H9 (cell line): ENCODE data around the gene ACOT11. TPM values are rescaled to one million over a fixed set of nuclear protein-coding genes. Genes with fewer than 3 reads are reported as not detected.

Experiments used
- DNase-seq: peaks from one replicate; pipeline ENCODE4 v3.0.0-alpha.2; 2017
- H2AFZ ChIP-seq: one replicate; pipeline ENCODE4 v1.6.1; 2013; ENCODE audit warnings: mild to moderate bottlenecking, low read length, control low read depth, moderate library complexity
- H2AK5ac ChIP-seq: 2 replicates; pipeline ENCODE4 v1.6.1; 2013; ENCODE audit warnings: low read length, control low read depth, mixed read lengths; ENCODE audit not compliant: insufficient read length
- H2BK120ac ChIP-seq: one replicate; pipeline ENCODE4 v1.6.1; 2013; ENCODE audit warnings: low read depth, mild to moderate bottlenecking, low read length, control low read depth, inconsistent platforms; ENCODE audit not compliant: poor library complexity, severe bottlenecking
- H2BK12ac ChIP-seq: 2 replicates; pipeline ENCODE4 v1.6.1; 2013; ENCODE audit warnings: low read length, control low read depth, mixed read lengths, low read depth; ENCODE audit not compliant: insufficient read length
- H2BK15ac ChIP-seq: 2 replicates; pipeline ENCODE4 v1.6.1; 2013; ENCODE audit warnings: low read depth, low read length, control low read depth
- H2BK20ac ChIP-seq: one replicate; pipeline ENCODE4 v1.6.1; 2013; ENCODE audit warnings: low read depth, mild to moderate bottlenecking, low read length, control low read depth, inconsistent platforms; ENCODE audit not compliant: poor library complexity, severe bottlenecking
- H2BK5ac ChIP-seq: 2 replicates; pipeline ENCODE4 v1.6.1; 2013; ENCODE audit warnings: low read length, control low read depth, mixed read lengths; ENCODE audit not compliant: insufficient read length
- H3K14ac ChIP-seq: 2 replicates; pipeline ENCODE4 v1.6.1; 2013; ENCODE audit warnings: low read length, control low read depth; ENCODE audit not compliant: insufficient read depth
- H3K18ac ChIP-seq: 2 replicates; pipeline ENCODE4 v1.6.1; 2013; ENCODE audit warnings: low read depth, mild to moderate bottlenecking, mixed read lengths, low read length, control low read depth; ENCODE audit not compliant: insufficient read length
- H3K23ac ChIP-seq: 2 replicates; pipeline ENCODE4 v1.6.1; 2013; ENCODE audit warnings: low read length, control low read depth, mixed read lengths, low read depth; ENCODE audit not compliant: insufficient read length
- H3K23me2 ChIP-seq: 2 replicates; pipeline ENCODE4 v1.6.1; 2013; ENCODE audit warnings: low read depth, mild to moderate bottlenecking, mixed read lengths, low read length, control low read depth; ENCODE audit not compliant: insufficient read length, poor library complexity, severe bottlenecking
- H3K27ac ChIP-seq: 2 replicates; pipeline ENCODE4 v1.5.1; 2013; ENCODE audit warnings: low read length, control low read depth, mixed read lengths, low read depth; ENCODE audit not compliant: insufficient read length
- H3K27me3 ChIP-seq: 2 replicates; pipeline ENCODE4 v1.6.1; 2013; ENCODE audit warnings: low read length, control low read depth, inconsistent platforms; ENCODE audit not compliant: insufficient read depth
- H3K4ac ChIP-seq: 2 replicates; pipeline ENCODE4 v1.6.1; 2013; ENCODE audit warnings: low read depth, mild to moderate bottlenecking, control low read depth, inconsistent platforms, low read length, moderate library complexity
- H3K4me1 ChIP-seq: 2 replicates; pipeline ENCODE4 v1.6.1; 2013; ENCODE audit warnings: low read length, control low read depth, inconsistent platforms; ENCODE audit not compliant: insufficient read depth
- H3K4me2 ChIP-seq: 2 replicates; pipeline ENCODE4 v1.6.1; 2013; ENCODE audit warnings: low read length, control low read depth, mixed read lengths; ENCODE audit not compliant: insufficient read length, insufficient read depth
- H3K56ac ChIP-seq: 2 replicates; pipeline ENCODE4 v1.6.1; 2013; ENCODE audit warnings: low read depth, mild to moderate bottlenecking, mixed read lengths, low read length, control low read depth; ENCODE audit not compliant: insufficient read length
- H3K79me1 ChIP-seq: 2 replicates; pipeline ENCODE4 v1.6.1; 2013; ENCODE audit warnings: low read depth, mild to moderate bottlenecking, moderate library complexity, low read length, control low read depth, inconsistent platforms; ENCODE audit not compliant: insufficient read depth, poor library complexity, severe bottlenecking
- H3K79me2 ChIP-seq: 2 replicates; pipeline ENCODE4 v1.6.1; 2013; ENCODE audit warnings: low read length, control low read depth, inconsistent platforms; ENCODE audit not compliant: insufficient read depth
- H3K9ac ChIP-seq: 2 replicates; pipeline ENCODE4 v1.6.1; 2013; ENCODE audit warnings: low read length, control low read depth, mixed read lengths; ENCODE audit not compliant: insufficient read length; ENCODE audit errors: extremely low read depth
- H3K9me3 ChIP-seq: one replicate; pipeline ENCODE4 v1.6.1; 2013; ENCODE audit warnings: low read depth, low read length, inconsistent platforms; ENCODE audit not compliant: control insufficient read depth
- H3T11ph ChIP-seq: one replicate; pipeline ENCODE4 v1.6.1; 2013; ENCODE audit warnings: mild to moderate bottlenecking, low read length, control low read depth, inconsistent platforms
- H4K20me1 ChIP-seq: one replicate; pipeline ENCODE4 v1.6.1; 2013; ENCODE audit not compliant: control insufficient read depth, insufficient read length, insufficient read depth
- H4K5ac ChIP-seq: 2 replicates; pipeline ENCODE4 v1.6.1; 2013; ENCODE audit warnings: low read depth, mild to moderate bottlenecking, mixed read lengths, low read length, control low read depth; ENCODE audit not compliant: insufficient read length
- H4K8ac ChIP-seq: replicated peaks from 2 replicates; pipeline ENCODE4 v1.6.1; 2013; ENCODE audit warnings: low read length, control low read depth, mixed read lengths, low read depth; ENCODE audit not compliant: insufficient read length
- H4K91ac ChIP-seq: 2 replicates; pipeline ENCODE4 v1.6.1; 2013; ENCODE audit warnings: low read depth, mild to moderate bottlenecking, moderate library complexity, mixed read lengths, low read length, control low read depth; ENCODE audit not compliant: insufficient read length
- H3K27ac Mint-ChIP-seq, 3 experiments: 2 replicates in 2 of 3; 3 replicates in 1 of 3; pipeline ENCODE4 v1.8.0; 2020 to 2021; ENCODE audit warnings: mixed read lengths in 3 of 3, mild to moderate bottlenecking in 1 of 3, moderate library complexity in 1 of 3
- H3K27me3 Mint-ChIP-seq: 2 replicates; pipeline ENCODE4 v1.8.0; 2021; ENCODE audit warnings: low read depth, mild to moderate bottlenecking, moderate library complexity, mixed read lengths
- H3K36me3 Mint-ChIP-seq, 3 experiments: 2 replicates in 2 of 3; 3 replicates in 1 of 3; pipeline ENCODE4 v1.8.0; 2020 to 2021; ENCODE audit warnings: low read depth in 3 of 3, mixed read lengths in 3 of 3; ENCODE audit not compliant: insufficient read depth in 1 of 3
- H3K4me1 Mint-ChIP-seq, 2 experiments: 2 replicates each; pipeline ENCODE4 v1.8.0; 2020; ENCODE audit warnings: mixed read lengths in 2 of 2
- H3K4me3 Mint-ChIP-seq, 2 experiments: 2 replicates in 1 of 2; 3 replicates in 1 of 2; pipeline ENCODE4 v1.8.0; 2020 to 2021; ENCODE audit warnings: mild to moderate bottlenecking in 2 of 2, mixed read lengths in 2 of 2, moderate library complexity in 1 of 2
- H3K9me3 Mint-ChIP-seq, 2 experiments: 2 replicates in 1 of 2; 3 replicates in 1 of 2; pipeline ENCODE4 v1.8.0; 2020; ENCODE audit warnings: mild to moderate bottlenecking in 2 of 2, mixed read lengths in 2 of 2, moderate library complexity in 1 of 2
- WGBS: extraction: QIAGEN DNeasy Blood & Tissue Kit; methylation state at CpG from one replicate; pipeline ENCODE4 v1.1.7; 2013; ENCODE audit warnings: missing lambda C conversion rate, low lambda C conversion rate, mixed read lengths; ENCODE audit not compliant: insufficient read length; ENCODE audit errors: extremely low coverage; 5-methylcytosine and 5-hydroxymethylcytosine counted together
- total RNA-seq: library from RNA; stranded (reverse); gene quantifications from 2 replicates; pipeline ENCODE4 v1.2.1, GENCODE V29; 2021
- TF ChIP-seq, protein P1 (sequence below): fragments of 200-600 bp; sonication (generic); conservative IDR thresholded peaks from 3 replicates; pipeline ENCODE4 v1.8.0; 2021; ENCODE audit warnings: antibody characterized with exemption, mild to moderate bottlenecking

ACOT11 gene
- total RNA-seq, 1 experiment from 2014 or later = 4.0 TPM

DNA sequence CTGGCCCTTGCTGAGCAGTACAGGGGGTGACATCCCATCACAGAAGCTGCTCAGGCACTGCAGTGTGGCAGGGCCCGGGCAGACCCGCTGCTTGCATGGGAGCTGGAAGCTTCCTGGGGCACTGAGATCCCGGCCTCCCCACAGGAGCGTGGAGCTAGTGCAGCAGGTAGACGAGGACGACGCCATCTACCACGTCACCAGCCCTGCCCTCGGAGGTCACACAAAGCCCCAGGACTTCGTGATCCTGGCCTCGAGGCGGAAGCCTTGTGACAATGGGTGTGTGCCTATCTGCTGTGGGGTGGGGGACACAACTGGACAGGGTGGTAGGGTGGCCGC is 58.9 kb downstream of the ACOT11 start:
- no peaks in the 10 kb centered on the region for H3K27me3 ChIP-seq
- H3K23me2 ChIP-seq = no peaks in the 10 kb centered on the region
- H2BK5ac ChIP-seq = no peak overlapping the region
- no peak overlapping the region for H3T11ph ChIP-seq
- Mint-ChIP-seq H3K4me3 (no peak overlapping the region), H3K4me1 (peaks cover 17 to 31% of the 10 kb centered on the region in 2 experiments), H3K36me3 (no peaks in the 10 kb centered on the region; a peak in 2 of 7 replicates), H3K9me3 (no peaks in the 10 kb centered on the region), H3K27ac (peak overlapping the region in 1 of 3 experiments; percentile 31; a peak in 2 of 7 replicates), H3K27me3 (peaks cover 1% of the 10 kb centered on the region; the same call in 1 of the 2 replicates)
- TF ChIP-seq, protein P1, sequence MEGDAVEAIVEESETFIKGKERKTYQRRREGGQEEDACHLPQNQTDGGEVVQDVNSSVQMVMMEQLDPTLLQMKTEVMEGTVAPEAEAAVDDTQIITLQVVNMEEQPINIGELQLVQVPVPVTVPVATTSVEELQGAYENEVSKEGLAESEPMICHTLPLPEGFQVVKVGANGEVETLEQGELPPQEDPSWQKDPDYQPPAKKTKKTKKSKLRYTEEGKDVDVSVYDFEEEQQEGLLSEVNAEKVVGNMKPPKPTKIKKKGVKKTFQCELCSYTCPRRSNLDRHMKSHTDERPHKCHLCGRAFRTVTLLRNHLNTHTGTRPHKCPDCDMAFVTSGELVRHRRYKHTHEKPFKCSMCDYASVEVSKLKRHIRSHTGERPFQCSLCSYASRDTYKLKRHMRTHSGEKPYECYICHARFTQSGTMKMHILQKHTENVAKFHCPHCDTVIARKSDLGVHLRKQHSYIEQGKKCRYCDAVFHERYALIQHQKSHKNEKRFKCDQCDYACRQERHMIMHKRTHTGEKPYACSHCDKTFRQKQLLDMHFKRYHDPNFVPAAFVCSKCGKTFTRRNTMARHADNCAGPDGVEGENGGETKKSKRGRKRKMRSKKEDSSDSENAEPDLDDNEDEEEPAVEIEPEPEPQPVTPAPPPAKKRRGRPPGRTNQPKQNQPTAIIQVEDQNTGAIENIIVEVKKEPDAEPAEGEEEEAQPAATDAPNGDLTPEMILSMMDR = no peak
- no peak overlapping the region for H3K14ac ChIP-seq
- H2BK12ac ChIP-seq = no peak overlapping the region
- no peak overlapping the region for H3K4me2 ChIP-seq
- no peak overlapping the region for H4K91ac ChIP-seq
- no peaks in the 10 kb centered on the region for H3K79me1 ChIP-seq
- no peak overlapping the region for H2BK20ac ChIP-seq
- no peaks in the 10 kb centered on the region for H4K20me1 ChIP-seq
- no peak overlapping the region for H2AFZ ChIP-seq
- no peak overlapping the region for H3K4ac ChIP-seq
- no CpG with 5 or more reads among the region's 13 CpGs for WGBS
- no peak overlapping the region for H3K27ac ChIP-seq
- H3K79me2 ChIP-seq = no peaks in the 10 kb centered on the region
- H4K8ac ChIP-seq = no peak overlapping the region
- no peak overlapping the region for H3K56ac ChIP-seq
- H3K9me3 ChIP-seq = no peaks in the 10 kb centered on the region
- no peak for DNase-seq
- no peak overlapping the region for H2BK120ac ChIP-seq
- no peaks in the 10 kb centered on the region; the same call in 1 of the 2 replicates for H3K4me1 ChIP-seq
- no peak overlapping the region for H3K23ac ChIP-seq
- H2AK5ac ChIP-seq = no peak overlapping the region
- no peak overlapping the region for H4K5ac ChIP-seq
- H3K9ac ChIP-seq = no peak overlapping the region
- no peak overlapping the region for H3K18ac ChIP-seq
- no peak overlapping the region for H2BK15ac ChIP-seq
